Middle frontal gyrus (tissue), 1 donor: Measurements from ENCODE around the gene CSDE1.

Source experiments
- DNase-seq: peaks from one replicate; pipeline ENCODE4 v3.0.0-alpha.2; 2015; ENCODE audit warnings: low spot score; ENCODE audit errors: extremely low spot score

CSDE1 gene

GRCh38 chr1:114749835-114750234, 7.9 kb downstream of the CSDE1 start:
- no peak for DNase-seq

GRCh38 chr1:114746450-114747121, 11.2 kb downstream of the CSDE1 start:
- no peak for DNase-seq

GRCh38 chr1:114745291-114745690, 12.5 kb downstream of the CSDE1 start:
- no peak for DNase-seq

GRCh38 chr1:114741963-114742746, 15.6 kb downstream of the CSDE1 start:
- no peak for DNase-seq

GRCh38 chr1:114740331-114740730, 17.5 kb downstream of the CSDE1 start:
- no peak for DNase-seq

- DNase-seq = no peak
Observed at GRCh38 chr1:114737314-114737849, 20.4 kb downstream of the CSDE1 start.

- DNase-seq = no peak
Observed at GRCh38 chr1:114735479-114735878, 22.3 kb downstream of the CSDE1 start.

GRCh38 chr1:114729782-114730181, 28.0 kb downstream of the CSDE1 start:
- no peak for DNase-seq

- DNase-seq = no peak
Observed at GRCh38 chr1:114728553-114728952, 29.2 kb downstream of the CSDE1 start.

- DNase-seq = no peak
Observed at GRCh38 chr1:114725230-114725629, 32.6 kb downstream of the CSDE1 start.

- no peak for DNase-seq
Observed at GRCh38 chr1:114723915-114724314, 33.9 kb downstream of the CSDE1 start.

GRCh38 chr1:114723457-114723856, 34.3 kb downstream of the CSDE1 start:
- DNase-seq = no peak

- DNase-seq = no peak
Observed at GRCh38 chr1:114720492-114720891, 37.3 kb downstream of the CSDE1 start.

GRCh38 chr1:114719424-114719787, 38.4 kb downstream of the CSDE1 start:
- DNase-seq = no peak

GRCh38 chr1:114718661-114719423, 38.9 kb downstream of the CSDE1 start:
- DNase-seq = no peak

GRCh38 chr1:114716304-114717170, 41.2 kb downstream of the CSDE1 start, which contains the start of gene NRAS:
NRAS (minus strand) TSS chr1:114716771; CDS start chr1:114716160, 611 bp downstream.
- peak; percentile 91 for DNase-seq

- no peak for DNase-seq
Observed at GRCh38 chr1:114715952-114716303, 41.9 kb downstream of the CSDE1 start.

GRCh38 chr1:114712977-114713376, 44.8 kb downstream of the CSDE1 start:
- DNase-seq = no peak

- no peak for DNase-seq
Observed at GRCh38 chr1:114710360-114710759, 47.4 kb downstream of the CSDE1 start.

- DNase-seq = no peak
Observed at GRCh38 chr1:114707604-114708003, 50.2 kb downstream of the CSDE1 start.

- DNase-seq = no peak
Observed at GRCh38 chr1:114703242-114703641, 54.5 kb downstream of the CSDE1 start.
